DND-41 (cell line): ENCODE data around the gene LIF.
A peak's percentile ranks its signal among the peaks of the same experiment; 100 is the strongest.

Experiments
- EZH2 ChIP-seq: IDR thresholded peaks from 3 replicates; pipeline ENCODE4 v1.6.1; 2012; ENCODE audit warnings: borderline replicate concordance, low read depth, mild to moderate bottlenecking, moderate library complexity, low read length, inconsistent platforms; ENCODE audit not compliant: severe bottlenecking
- TF ChIP-seq, protein P1 (sequence below): IDR thresholded peaks from 2 replicates; pipeline ENCODE4 v1.5.1; 2012; ENCODE audit warnings: borderline replicate concordance, low read length, moderate library complexity, mild to moderate bottlenecking; ENCODE audit not compliant: poor library complexity, severe bottlenecking; ENCODE audit errors: extremely low read depth

DNA sequence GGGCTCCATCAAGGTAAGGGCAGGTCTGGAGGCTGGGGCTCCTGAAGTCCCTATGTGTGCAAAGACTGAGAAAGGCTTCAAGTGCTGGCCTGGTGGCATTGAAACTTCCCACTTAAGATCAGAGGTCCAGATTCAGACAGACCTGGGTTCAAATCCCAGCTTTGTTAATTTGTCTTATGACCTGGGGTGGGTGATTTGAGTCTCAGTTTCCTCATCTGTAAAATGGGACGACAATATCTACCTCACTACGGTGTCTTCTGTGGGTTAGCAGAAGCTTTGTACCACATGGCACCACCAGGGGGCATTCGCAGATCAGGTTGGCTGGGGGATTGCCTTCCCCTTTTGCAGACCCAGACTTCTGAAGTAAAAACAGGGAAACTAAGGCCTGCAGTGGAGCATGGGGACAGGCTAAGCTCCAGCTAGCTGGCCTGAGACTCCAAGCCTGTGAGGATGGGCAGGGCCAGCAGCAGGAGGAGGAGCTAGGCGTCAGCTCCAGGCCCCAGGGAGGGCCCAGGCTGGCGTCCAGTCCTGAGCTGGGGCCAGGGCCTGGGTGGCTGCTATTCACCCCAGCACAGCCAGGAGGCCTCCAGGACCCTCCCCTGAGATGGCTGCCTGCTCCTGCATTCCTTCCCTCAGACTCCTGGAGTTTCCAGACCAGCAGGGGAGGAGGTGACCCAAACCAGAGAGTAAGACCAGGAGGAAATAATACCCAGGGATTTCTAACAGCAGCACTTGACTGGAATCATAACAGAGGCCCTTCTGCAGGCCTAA is 41.3 kb upstream of the LIF start:
- no peak for TF ChIP-seq EZH2
- TF ChIP-seq, protein P1, sequence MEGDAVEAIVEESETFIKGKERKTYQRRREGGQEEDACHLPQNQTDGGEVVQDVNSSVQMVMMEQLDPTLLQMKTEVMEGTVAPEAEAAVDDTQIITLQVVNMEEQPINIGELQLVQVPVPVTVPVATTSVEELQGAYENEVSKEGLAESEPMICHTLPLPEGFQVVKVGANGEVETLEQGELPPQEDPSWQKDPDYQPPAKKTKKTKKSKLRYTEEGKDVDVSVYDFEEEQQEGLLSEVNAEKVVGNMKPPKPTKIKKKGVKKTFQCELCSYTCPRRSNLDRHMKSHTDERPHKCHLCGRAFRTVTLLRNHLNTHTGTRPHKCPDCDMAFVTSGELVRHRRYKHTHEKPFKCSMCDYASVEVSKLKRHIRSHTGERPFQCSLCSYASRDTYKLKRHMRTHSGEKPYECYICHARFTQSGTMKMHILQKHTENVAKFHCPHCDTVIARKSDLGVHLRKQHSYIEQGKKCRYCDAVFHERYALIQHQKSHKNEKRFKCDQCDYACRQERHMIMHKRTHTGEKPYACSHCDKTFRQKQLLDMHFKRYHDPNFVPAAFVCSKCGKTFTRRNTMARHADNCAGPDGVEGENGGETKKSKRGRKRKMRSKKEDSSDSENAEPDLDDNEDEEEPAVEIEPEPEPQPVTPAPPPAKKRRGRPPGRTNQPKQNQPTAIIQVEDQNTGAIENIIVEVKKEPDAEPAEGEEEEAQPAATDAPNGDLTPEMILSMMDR = peak; percentile 87
